NB4 (cell line): ENCODE measurements around the gene KRTAP9-2.
"Not testable (repeated sequence)": the region's sequence is repeated elsewhere in the genome, so short reads cannot be mapped to it uniquely, and the experiment has no call there.

Experiments
- DNase-seq: peaks from one replicate; pipeline ENCODE4 v3.0.0; 2010; ENCODE audit warnings: low read depth
- H3K4me3 ChIP-seq: one replicate; pipeline ENCODE4 v1.5.1; 2011; ENCODE audit warnings: mild to moderate bottlenecking, low read depth, low read length, moderate library complexity
- MYC ChIP-seq: IDR thresholded peaks from 2 replicates; pipeline ENCODE4 v1.6.1; 2011; ENCODE audit warnings: low read depth, low read length
- POLR2A ChIP-seq: IDR thresholded peaks from 2 replicates; pipeline ENCODE4 v1.6.1; 2011; ENCODE audit warnings: mild to moderate bottlenecking; ENCODE audit not compliant: insufficient read length; ENCODE audit errors: extremely low read depth
- TF ChIP-seq, protein P1 (sequence below): IDR thresholded peaks from one replicate; pipeline ENCODE4 v1.5.1; 2012; ENCODE audit warnings: low read depth, low read length
- TF ChIP-seq, protein P2 (sequence below): IDR thresholded peaks from 2 replicates; pipeline ENCODE4 v1.6.1; 2011; ENCODE audit warnings: low read depth, low read length

Gene KRTAP9-2

DNA sequence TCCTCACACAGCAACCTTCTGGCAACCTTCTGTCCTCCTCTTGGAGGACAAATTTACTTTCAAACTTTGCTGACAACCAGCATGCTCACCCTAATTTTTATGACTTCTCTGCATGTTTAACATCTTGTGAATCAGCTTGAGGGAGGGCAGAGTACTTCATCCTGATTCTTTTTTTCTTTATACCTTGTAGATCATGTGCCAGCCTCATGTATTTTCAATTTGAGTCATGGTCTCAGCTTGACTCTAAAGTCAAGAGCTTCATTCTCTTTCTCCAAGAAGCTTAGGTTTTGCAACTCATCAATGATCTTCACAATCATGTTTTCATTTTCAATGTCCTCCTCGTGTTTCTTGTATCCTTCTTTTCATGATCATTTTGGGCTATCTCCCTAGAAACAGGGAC is 45.4 kb downstream of the KRTAP9-2 start:
- no peak for DNase-seq
- no peak overlapping the region for H3K4me3 ChIP-seq
- TF ChIP-seq MYC, result no peak
- TF ChIP-seq, protein P1, sequence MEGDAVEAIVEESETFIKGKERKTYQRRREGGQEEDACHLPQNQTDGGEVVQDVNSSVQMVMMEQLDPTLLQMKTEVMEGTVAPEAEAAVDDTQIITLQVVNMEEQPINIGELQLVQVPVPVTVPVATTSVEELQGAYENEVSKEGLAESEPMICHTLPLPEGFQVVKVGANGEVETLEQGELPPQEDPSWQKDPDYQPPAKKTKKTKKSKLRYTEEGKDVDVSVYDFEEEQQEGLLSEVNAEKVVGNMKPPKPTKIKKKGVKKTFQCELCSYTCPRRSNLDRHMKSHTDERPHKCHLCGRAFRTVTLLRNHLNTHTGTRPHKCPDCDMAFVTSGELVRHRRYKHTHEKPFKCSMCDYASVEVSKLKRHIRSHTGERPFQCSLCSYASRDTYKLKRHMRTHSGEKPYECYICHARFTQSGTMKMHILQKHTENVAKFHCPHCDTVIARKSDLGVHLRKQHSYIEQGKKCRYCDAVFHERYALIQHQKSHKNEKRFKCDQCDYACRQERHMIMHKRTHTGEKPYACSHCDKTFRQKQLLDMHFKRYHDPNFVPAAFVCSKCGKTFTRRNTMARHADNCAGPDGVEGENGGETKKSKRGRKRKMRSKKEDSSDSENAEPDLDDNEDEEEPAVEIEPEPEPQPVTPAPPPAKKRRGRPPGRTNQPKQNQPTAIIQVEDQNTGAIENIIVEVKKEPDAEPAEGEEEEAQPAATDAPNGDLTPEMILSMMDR, result no peak
- no peak for TF ChIP-seq POLR2A
- TF ChIP-seq, protein P2, sequence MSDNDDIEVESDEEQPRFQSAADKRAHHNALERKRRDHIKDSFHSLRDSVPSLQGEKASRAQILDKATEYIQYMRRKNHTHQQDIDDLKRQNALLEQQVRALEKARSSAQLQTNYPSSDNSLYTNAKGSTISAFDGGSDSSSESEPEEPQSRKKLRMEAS, result no peak

DNA sequence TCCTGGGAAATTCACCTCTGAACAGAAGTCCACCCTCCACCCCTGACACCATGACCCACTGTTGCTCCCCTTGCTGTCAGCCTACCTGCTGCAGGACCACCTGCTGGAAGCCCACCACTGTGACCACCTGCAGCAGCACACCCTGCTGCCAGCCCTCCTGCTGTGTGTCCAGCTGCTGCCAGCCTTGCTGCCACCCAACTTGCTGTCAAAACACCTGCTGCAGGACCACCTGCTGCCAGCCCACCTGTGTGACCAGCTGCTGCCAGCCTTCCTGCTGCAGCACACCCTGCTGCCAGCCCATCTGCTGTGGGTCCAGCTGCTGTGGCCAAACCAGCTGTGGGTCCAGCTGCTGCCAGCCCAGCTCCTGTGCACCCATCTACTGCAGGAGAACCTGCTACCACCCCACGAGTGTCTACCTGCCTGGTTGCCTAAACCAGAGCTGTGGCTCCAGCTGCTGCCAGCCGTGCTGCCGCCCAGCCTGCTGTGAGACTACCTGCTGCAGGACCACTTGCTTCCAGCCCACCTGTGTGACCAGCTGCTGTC is 49.3 kb downstream of the KRTAP9-2 start, which contains the start of gene KRTAP9-7:
Gene KRTAP9-7 (plus strand): TSS at position 51 of the 543 bp plus-strand sequence. CDS start 0 bp downstream, at position 51.
- not testable (repeated sequence) for DNase-seq, H3K4me3 ChIP-seq
